ENCODE results near the gene SCN1A.

Gene SCN1A

GRCh38 chr2:166088634-166089033, 39.2 kb downstream of the SCN1A start:
- no peaks in the 10 kb centered on the region for H3K4me1 ChIP-seq (ENCODE audit: control insufficient read depth, insufficient read depth, low read length)
- WGBS (ENCODE audit: insufficient coverage, insufficient read length): no CpG with 5 or more reads among the region's 3 CpGs

GRCh38 chr2:166084301-166084700, 43.5 kb downstream of the SCN1A start:
- Histone ChIP-seq H3K36me3 (ENCODE audit: control insufficient read depth, insufficient read depth, low read length) (no peaks in the 10 kb centered on the region), H3K27me3 (ENCODE audit: control insufficient read depth, insufficient read depth, low read length) (no peaks in the 10 kb centered on the region), H3K4me1 (ENCODE audit: control insufficient read depth, insufficient read depth, low read length) (no peaks in the 10 kb centered on the region), H3K4me3 (ENCODE audit: low read length) (no peak overlapping the region), H3K9me3 (ENCODE audit: control insufficient read depth, insufficient read depth, low read length) (no peaks in the 10 kb centered on the region), H3K27ac (ENCODE audit: low read length) (no peak overlapping the region)
- no peak for DNase-seq (ENCODE audit: low read depth, low spot score)

More at GRCh38 chr2:166088634-166089033, 39.2 kb downstream of the SCN1A start:
- no peaks in the 10 kb centered on the region for H3K9me3 ChIP-seq (ENCODE audit: control insufficient read depth, insufficient read depth, low read length)
- H3K27me3 ChIP-seq (ENCODE audit: control insufficient read depth, insufficient read depth, low read length): no peaks in the 10 kb centered on the region
- no peak overlapping the region for H3K4me3 ChIP-seq (ENCODE audit: low read length)
- DNase-seq (ENCODE audit: low read depth, low spot score): no peak
- H3K27ac ChIP-seq (ENCODE audit: low read length): no peak overlapping the region
- H3K36me3 ChIP-seq (ENCODE audit: control insufficient read depth, insufficient read depth, low read length): no peaks in the 10 kb centered on the region

- H3K9me3 ChIP-seq (ENCODE audit: control insufficient read depth, insufficient read depth, low read length): no peaks in the 10 kb centered on the region
- no peak for DNase-seq (ENCODE audit: low read depth, low spot score)
- no CpG with 5 or more reads among the region's 2 CpGs for WGBS (ENCODE audit: insufficient coverage, insufficient read length)
- H3K27ac ChIP-seq (ENCODE audit: low read length): no peak overlapping the region
- no peaks in the 10 kb centered on the region for H3K36me3 ChIP-seq (ENCODE audit: control insufficient read depth, insufficient read depth, low read length)
- H3K4me3 ChIP-seq (ENCODE audit: low read length): no peak overlapping the region
- H3K27me3 ChIP-seq (ENCODE audit: control insufficient read depth, insufficient read depth, low read length): no peaks in the 10 kb centered on the region
- no peaks in the 10 kb centered on the region for H3K4me1 ChIP-seq (ENCODE audit: control insufficient read depth, insufficient read depth, low read length)
These were observed 45.1 kb downstream of the SCN1A start for GRCh38 chr2:166082736-166083135.

- Histone ChIP-seq H3K9me3 (ENCODE audit: control insufficient read depth, insufficient read depth, low read length) (no peaks in the 10 kb centered on the region), H3K4me3 (ENCODE audit: low read length) (no peak overlapping the region), H3K36me3 (ENCODE audit: control insufficient read depth, insufficient read depth, low read length) (no peaks in the 10 kb centered on the region), H3K27ac (ENCODE audit: low read length) (no peak overlapping the region), H3K27me3 (ENCODE audit: control insufficient read depth, insufficient read depth, low read length) (no peaks in the 10 kb centered on the region), H3K4me1 (ENCODE audit: control insufficient read depth, insufficient read depth, low read length) (no peaks in the 10 kb centered on the region)
- no peak for DNase-seq (ENCODE audit: low read depth, low spot score)
These were observed 46.0 kb downstream of the SCN1A start for GRCh38 chr2:166081852-166082251.

- Histone ChIP-seq H3K27me3 (ENCODE audit: control insufficient read depth, insufficient read depth, low read length) (no peaks in the 10 kb centered on the region), H3K4me1 (ENCODE audit: control insufficient read depth, insufficient read depth, low read length) (no peaks in the 10 kb centered on the region), H3K4me3 (ENCODE audit: low read length) (no peak overlapping the region), H3K9me3 (ENCODE audit: control insufficient read depth, insufficient read depth, low read length) (no peaks in the 10 kb centered on the region), H3K36me3 (ENCODE audit: control insufficient read depth, insufficient read depth, low read length) (no peaks in the 10 kb centered on the region), H3K27ac (ENCODE audit: low read length) (no peak overlapping the region)
- WGBS (ENCODE audit: insufficient coverage, insufficient read length): no CpG with 5 or more reads among the region's 4 CpGs
- DNase-seq (ENCODE audit: low read depth, low spot score): no peak
These were observed 46.6 kb downstream of the SCN1A start for GRCh38 chr2:166081131-166081632.

GRCh38 chr2:166074430-166074829, 53.4 kb downstream of the SCN1A start:
- DNase-seq (ENCODE audit: low read depth, low spot score): no peak
- no peak overlapping the region for H3K4me3 ChIP-seq (ENCODE audit: low read length)
- H3K4me1 ChIP-seq (ENCODE audit: control insufficient read depth, insufficient read depth, low read length): no peaks in the 10 kb centered on the region
- H3K9me3 ChIP-seq (ENCODE audit: control insufficient read depth, insufficient read depth, low read length): no peaks in the 10 kb centered on the region
- H3K36me3 ChIP-seq (ENCODE audit: control insufficient read depth, insufficient read depth, low read length): no peaks in the 10 kb centered on the region
- WGBS (ENCODE audit: insufficient coverage, insufficient read length): no CpG with 5 or more reads among the region's 2 CpGs
- no peaks in the 10 kb centered on the region for H3K27me3 ChIP-seq (ENCODE audit: control insufficient read depth, insufficient read depth, low read length)
- H3K27ac ChIP-seq (ENCODE audit: low read length): no peak overlapping the region

GRCh38 chr2:166074011-166074410, 53.8 kb downstream of the SCN1A start:
- no CpG with 5 or more reads among the region's 2 CpGs for WGBS (ENCODE audit: insufficient coverage, insufficient read length)
- H3K9me3 ChIP-seq (ENCODE audit: control insufficient read depth, insufficient read depth, low read length): no peaks in the 10 kb centered on the region

GRCh38 chr2:166070231-166070630, 57.6 kb downstream of the SCN1A start:
- WGBS (ENCODE audit: insufficient coverage, insufficient read length): no CpG with 5 or more reads among the region's 3 CpGs
- no peak overlapping the region for H3K4me3 ChIP-seq (ENCODE audit: low read length)

More at GRCh38 chr2:166074011-166074410, 53.8 kb downstream of the SCN1A start:
- Histone ChIP-seq H3K4me3 (ENCODE audit: low read length) (no peak overlapping the region), H3K27ac (ENCODE audit: low read length) (no peak overlapping the region), H3K4me1 (ENCODE audit: control insufficient read depth, insufficient read depth, low read length) (no peaks in the 10 kb centered on the region), H3K27me3 (ENCODE audit: control insufficient read depth, insufficient read depth, low read length) (no peaks in the 10 kb centered on the region), H3K36me3 (ENCODE audit: control insufficient read depth, insufficient read depth, low read length) (no peaks in the 10 kb centered on the region)
- DNase-seq (ENCODE audit: low read depth, low spot score): no peak

GRCh38 chr2:166068981-166069380, 58.8 kb downstream of the SCN1A start:
- DNase-seq (ENCODE audit: low read depth, low spot score): no peak
- no peak overlapping the region for H3K27ac ChIP-seq (ENCODE audit: low read length)
- H3K36me3 ChIP-seq (ENCODE audit: control insufficient read depth, insufficient read depth, low read length): no peaks in the 10 kb centered on the region
- no peaks in the 10 kb centered on the region for H3K4me1 ChIP-seq (ENCODE audit: control insufficient read depth, insufficient read depth, low read length)
- WGBS (ENCODE audit: insufficient coverage, insufficient read length): no CpG with 5 or more reads among the region's 1 CpG
- H3K9me3 ChIP-seq (ENCODE audit: control insufficient read depth, insufficient read depth, low read length): no peaks in the 10 kb centered on the region
- no peaks in the 10 kb centered on the region for H3K27me3 ChIP-seq (ENCODE audit: control insufficient read depth, insufficient read depth, low read length)
- H3K4me3 ChIP-seq (ENCODE audit: low read length): no peak overlapping the region

More at GRCh38 chr2:166070231-166070630, 57.6 kb downstream of the SCN1A start:
- Histone ChIP-seq H3K36me3 (ENCODE audit: control insufficient read depth, insufficient read depth, low read length) (no peaks in the 10 kb centered on the region), H3K27me3 (ENCODE audit: control insufficient read depth, insufficient read depth, low read length) (no peaks in the 10 kb centered on the region), H3K9me3 (ENCODE audit: control insufficient read depth, insufficient read depth, low read length) (no peaks in the 10 kb centered on the region), H3K27ac (ENCODE audit: low read length) (no peak overlapping the region), H3K4me1 (ENCODE audit: control insufficient read depth, insufficient read depth, low read length) (no peaks in the 10 kb centered on the region)
- no peak for DNase-seq (ENCODE audit: low read depth, low spot score)

GRCh38 chr2:166067229-166067628, 60.6 kb downstream of the SCN1A start:
- no CpG with 5 or more reads among the region's 2 CpGs for WGBS (ENCODE audit: insufficient coverage, insufficient read length)

GRCh38 chr2:166060191-166060590, 67.6 kb downstream of the SCN1A start:
- WGBS (ENCODE audit: insufficient coverage, insufficient read length): no CpG with 5 or more reads among the region's 4 CpGs
- H3K27me3 ChIP-seq (ENCODE audit: control insufficient read depth, insufficient read depth, low read length): no peaks in the 10 kb centered on the region
- DNase-seq (ENCODE audit: low read depth, low spot score): no peak

More at GRCh38 chr2:166067229-166067628, 60.6 kb downstream of the SCN1A start:
- no peaks in the 10 kb centered on the region for H3K4me1 ChIP-seq (ENCODE audit: control insufficient read depth, insufficient read depth, low read length)
- DNase-seq (ENCODE audit: low read depth, low spot score): no peak
- H3K9me3 ChIP-seq (ENCODE audit: control insufficient read depth, insufficient read depth, low read length): no peaks in the 10 kb centered on the region
- H3K36me3 ChIP-seq (ENCODE audit: control insufficient read depth, insufficient read depth, low read length): no peaks in the 10 kb centered on the region
- no peaks in the 10 kb centered on the region for H3K27me3 ChIP-seq (ENCODE audit: control insufficient read depth, insufficient read depth, low read length)
- no peak overlapping the region for H3K4me3 ChIP-seq (ENCODE audit: low read length)
- H3K27ac ChIP-seq (ENCODE audit: low read length): no peak overlapping the region

More at GRCh38 chr2:166060191-166060590, 67.6 kb downstream of the SCN1A start:
- no peak overlapping the region for H3K27ac ChIP-seq (ENCODE audit: low read length)
- no peak overlapping the region for H3K4me3 ChIP-seq (ENCODE audit: low read length)
- H3K36me3 ChIP-seq (ENCODE audit: control insufficient read depth, insufficient read depth, low read length): no peaks in the 10 kb centered on the region
- H3K4me1 ChIP-seq (ENCODE audit: control insufficient read depth, insufficient read depth, low read length): no peaks in the 10 kb centered on the region
- H3K9me3 ChIP-seq (ENCODE audit: control insufficient read depth, insufficient read depth, low read length): no peaks in the 10 kb centered on the region

All from iPS DF 6.9 (cell line).